Caco-2 (cell line): Measurements from ENCODE around the gene DPH1. TPM values are rescaled to one million over a fixed set of nuclear protein-coding genes. Genes with fewer than 3 reads are reported as not detected.

Source experiments
- BruUV-seq: library from RNA; stranded (reverse); fragments of 400-500 nt; replicated peaks from 2 replicates; lab custom pipeline; 2021; lab: Mats Ljungman, UMichigan
- CTCF ChIA-PET: fragments of 300-600 bp; sonication (Branson Sonifier 250); formaldehyde crosslinking; loops from one replicate; lab custom pipeline; 2022; ENCODE audit warnings: antibody characterized with exemption; lab: Charles Lee
- POLR2A ChIA-PET: fragments of 300-600 bp; sonication (Branson Sonifier 250); formaldehyde crosslinking; loops from one replicate; lab custom pipeline; 2022; ENCODE audit warnings: antibody characterized with exemption; lab: Charles Lee
- DNase-seq, 2 experiments: peaks; one replicate each; pipeline versions ENCODE4 v3.0.0 to v3.0.0-alpha.2; 2020 to 2022
- H3K27me3 ChIP-seq: replicated peaks from 2 replicates; pipeline ENCODE4 v1.6.0; 2011; ENCODE audit warnings: low read length; ENCODE audit not compliant: control insufficient read depth, insufficient read depth
- H3K36me3 ChIP-seq: 2 replicates; pipeline ENCODE4 v1.5.1; 2011; ENCODE audit warnings: low read length; ENCODE audit not compliant: control insufficient read depth, insufficient read depth
- H3K4me1 ChIP-seq: fragments of 250-450 bp; sonication (Bioruptor Pico); 2 replicates; pipeline ENCODE4 v1.5.1; 2020; ENCODE audit warnings: mild to moderate bottlenecking
- H3K4me3 ChIP-seq: 2 replicates; pipeline ENCODE4 v1.5.1; 2011; ENCODE audit warnings: low read depth, mild to moderate bottlenecking, control low read depth, low read length
- H3K9me3 ChIP-seq: fragments of 250-450 bp; sonication (Bioruptor Pico); 2 replicates; pipeline ENCODE4 v1.5.1; 2020; ENCODE audit warnings: mild to moderate bottlenecking, moderate library complexity
- H3K27ac Mint-ChIP-seq: one replicate; pipeline ENCODE4 v1.8.0; 2022; ENCODE audit warnings: mixed read lengths; ENCODE audit not compliant: unreplicated experiment
- H3K27me3 Mint-ChIP-seq: one replicate; pipeline ENCODE4 v1.8.0; 2022; ENCODE audit warnings: mixed read lengths; ENCODE audit not compliant: insufficient read depth, unreplicated experiment
- H3K36me3 Mint-ChIP-seq: one replicate; pipeline ENCODE4 v1.8.0; 2022; ENCODE audit warnings: mild to moderate bottlenecking, mixed read lengths; ENCODE audit not compliant: insufficient read depth, unreplicated experiment
- H3K4me1 Mint-ChIP-seq: one replicate; pipeline ENCODE4 v1.8.0; 2022; ENCODE audit warnings: low read depth, mixed read lengths; ENCODE audit not compliant: unreplicated experiment
- H3K4me3 Mint-ChIP-seq: one replicate; pipeline ENCODE4 v1.8.0; 2022; ENCODE audit warnings: mild to moderate bottlenecking, moderate library complexity, mixed read lengths; ENCODE audit not compliant: unreplicated experiment
- H3K9me3 Mint-ChIP-seq: one replicate; pipeline ENCODE4 v1.8.0; 2022; ENCODE audit warnings: mixed read lengths; ENCODE audit not compliant: unreplicated experiment
- intact Hi-C: fragments of 100-400 bp; cut with micrococcal nuclease; formaldehyde crosslinking; loops from one replicate; pipeline ENCODE4 v1.10.0; 2022; ENCODE audit not compliant: unreplicated experiment
- total RNA-seq: library from RNA; stranded (reverse); gene quantifications from 2 replicates; pipeline ENCODE4 v1.2.3, GENCODE V29; 2022
- TF ChIP-seq, protein P1 (sequence below), 2 experiments: fragments of 200-600 bp in 1 of 2; IDR thresholded peaks; 1 replicate in 1 of 2; 2 replicates in 1 of 2; pipeline versions ENCODE4 v1.5.1 to v1.8.0; 2011 to 2022; ENCODE audit warnings: antibody characterized with exemption in 1 of 2, control low read depth in 1 of 2, inconsistent platforms in 1 of 2, low read depth in 1 of 2, low read length in 1 of 2, mild to moderate bottlenecking in 1 of 2, moderate library complexity in 1 of 2; ENCODE audit not compliant: insufficient read depth in 1 of 2, severe bottlenecking in 1 of 2, unreplicated experiment in 1 of 2

The DPH1 gene
- total RNA-seq, 1 experiment from 2014 or later, result 52.0 TPM

GRCh38 chr17:1995321-1995892, 34.5 kb upstream of the DPH1 start:
- intact Hi-C loops, result no loop called here
- no peaks in the 10 kb centered on the region for H3K9me3 Mint-ChIP-seq
- no TSS peak for BruUV-seq
- H3K4me1 Mint-ChIP-seq, result peaks cover 33% of the 10 kb centered on the region
- no peaks in the 10 kb centered on the region for H3K27me3 Mint-ChIP-seq
- ChIA-PET POLR2A (no interaction called here), CTCF (interaction anchor here (0.9 to 2.1 kb wide), 3 partner anchors 19 to 87 kb away, joined by 3 to 13 read pairs (median 3); partner anchors contain the start of gene RTN4RL1)
- peak; percentile 53 to 72 for DNase-seq
- no peaks in the 10 kb centered on the region for H3K36me3 ChIP-seq
- peaks cover 5% of the 10 kb centered on the region for H3K36me3 Mint-ChIP-seq
- peak overlapping the region; percentile 68 for H3K4me3 Mint-ChIP-seq
- peaks cover 59% of the 10 kb centered on the region for H3K4me1 ChIP-seq
- H3K9me3 ChIP-seq, result no peaks in the 10 kb centered on the region
- TF ChIP-seq, protein P1, sequence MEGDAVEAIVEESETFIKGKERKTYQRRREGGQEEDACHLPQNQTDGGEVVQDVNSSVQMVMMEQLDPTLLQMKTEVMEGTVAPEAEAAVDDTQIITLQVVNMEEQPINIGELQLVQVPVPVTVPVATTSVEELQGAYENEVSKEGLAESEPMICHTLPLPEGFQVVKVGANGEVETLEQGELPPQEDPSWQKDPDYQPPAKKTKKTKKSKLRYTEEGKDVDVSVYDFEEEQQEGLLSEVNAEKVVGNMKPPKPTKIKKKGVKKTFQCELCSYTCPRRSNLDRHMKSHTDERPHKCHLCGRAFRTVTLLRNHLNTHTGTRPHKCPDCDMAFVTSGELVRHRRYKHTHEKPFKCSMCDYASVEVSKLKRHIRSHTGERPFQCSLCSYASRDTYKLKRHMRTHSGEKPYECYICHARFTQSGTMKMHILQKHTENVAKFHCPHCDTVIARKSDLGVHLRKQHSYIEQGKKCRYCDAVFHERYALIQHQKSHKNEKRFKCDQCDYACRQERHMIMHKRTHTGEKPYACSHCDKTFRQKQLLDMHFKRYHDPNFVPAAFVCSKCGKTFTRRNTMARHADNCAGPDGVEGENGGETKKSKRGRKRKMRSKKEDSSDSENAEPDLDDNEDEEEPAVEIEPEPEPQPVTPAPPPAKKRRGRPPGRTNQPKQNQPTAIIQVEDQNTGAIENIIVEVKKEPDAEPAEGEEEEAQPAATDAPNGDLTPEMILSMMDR (IDR thresholded peaks at IDR 0.05; ENCODE audit: insufficient read depth in 1 of 2, low read depth in 1 of 2, low read length in 1 of 2, severe bottlenecking in 1 of 2, unreplicated experiment in 1 of 2), result no peak
- no peaks in the 10 kb centered on the region for H3K27me3 ChIP-seq
- peak overlapping the region; percentile 79 for H3K27ac Mint-ChIP-seq
- no peak overlapping the region; the same call in 1 of the 2 replicates for H3K4me3 ChIP-seq

DNA sequence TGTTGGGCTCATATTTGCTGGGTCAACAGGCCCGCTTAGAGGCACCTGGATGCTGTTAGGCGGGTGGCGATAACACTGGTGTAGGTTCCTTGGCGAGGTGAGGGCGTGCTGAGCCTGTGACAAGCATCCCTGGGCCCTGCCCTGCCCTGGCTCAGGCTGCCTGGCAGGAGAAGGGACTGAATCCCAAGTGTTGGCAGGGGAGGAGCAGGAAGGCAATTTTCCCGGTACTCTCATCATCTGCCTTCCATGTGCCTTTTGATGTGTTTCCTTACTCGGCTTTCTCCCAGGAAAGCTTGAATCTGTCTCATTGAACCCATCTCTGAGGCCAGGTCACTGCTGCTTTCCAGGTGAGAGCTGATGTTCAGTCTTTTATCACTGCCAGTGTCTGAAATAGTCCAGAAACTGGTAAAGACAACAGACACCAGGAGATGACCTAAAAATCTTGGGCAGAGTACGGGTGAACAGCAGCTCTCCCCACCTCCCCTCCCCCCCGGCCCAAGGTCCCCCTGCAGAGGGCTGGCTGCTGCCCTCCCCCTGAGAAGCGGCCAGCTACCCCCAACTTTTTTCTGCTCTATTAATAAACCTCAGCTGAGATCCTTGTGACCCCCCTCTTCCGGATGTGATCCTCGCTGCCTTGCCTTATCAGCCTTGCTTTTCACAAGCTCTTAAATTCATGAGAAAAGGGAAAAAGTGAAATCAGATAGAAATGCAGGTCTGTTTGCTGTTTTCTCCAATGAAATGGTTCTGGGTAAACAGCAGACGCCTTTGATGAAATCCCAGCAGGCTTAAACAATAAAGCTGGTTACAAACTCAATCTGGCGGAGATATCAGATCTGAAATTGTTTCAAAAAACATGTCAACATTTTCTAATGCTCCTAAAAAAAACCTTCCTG, 33.8 kb upstream of the DPH1 start:
- TSS peak; percentile 35 for BruUV-seq
- Histone ChIP-seq H3K36me3 (no peaks in the 10 kb centered on the region), H3K4me1 (peaks cover 59% of the 10 kb centered on the region), H3K27me3 (no peaks in the 10 kb centered on the region), H3K4me3 (no peak overlapping the region; the same call in 1 of the 2 replicates), H3K9me3 (no peaks in the 10 kb centered on the region)
- no peaks in the 10 kb centered on the region for H3K9me3 Mint-ChIP-seq
- H3K27me3 Mint-ChIP-seq, result no peaks in the 10 kb centered on the region
- peaks cover 33% of the 10 kb centered on the region for H3K4me1 Mint-ChIP-seq
- ChIA-PET POLR2A (no interaction called here), CTCF (interaction anchor here (0.7 to 2.1 kb wide), 4 partner anchors 16 to 87 kb away, joined by 3 to 13 read pairs (median 4); partner anchors contain the start of gene RTN4RL1)
- DNase-seq, result no peak
- TF ChIP-seq, protein P1 (IDR thresholded peaks at IDR 0.05; ENCODE audit: insufficient read depth in 1 of 2, low read depth in 1 of 2, low read length in 1 of 2, severe bottlenecking in 1 of 2, unreplicated experiment in 1 of 2), result no peak
- intact Hi-C loops, result no loop called here
- H3K27ac Mint-ChIP-seq, result peak overlapping the region; percentile 79
- H3K36me3 Mint-ChIP-seq, result no peaks in the 10 kb centered on the region
- H3K4me3 Mint-ChIP-seq, result peak overlapping the region; percentile 68

- TF ChIP-seq, protein P1 (IDR thresholded peaks at IDR 0.05; ENCODE audit: insufficient read depth in 1 of 2, low read depth in 1 of 2, low read length in 1 of 2, severe bottlenecking in 1 of 2, unreplicated experiment in 1 of 2), result no peak
Observed at GRCh38 chr17:1996800-1997288, 33.1 kb upstream of the DPH1 start.

More at GRCh38 chr17:1996800-1997288, 33.1 kb upstream of the DPH1 start:
- Histone ChIP-seq H3K27me3 (no peaks in the 10 kb centered on the region), H3K9me3 (no peaks in the 10 kb centered on the region), H3K4me1 (peaks cover 59% of the 10 kb centered on the region), H3K36me3 (no peaks in the 10 kb centered on the region), H3K4me3 (no peak overlapping the region)
- BruUV-seq, result TSS peak; percentile 91
- H3K27ac Mint-ChIP-seq, result peak overlapping the region; percentile 79
- ChIA-PET CTCF (interaction anchor here (0.7 to 2.1 kb wide), 2 partner anchors 17 to 29 kb away, joined by 4 to 13 read pairs; partner anchors contain the start of gene RTN4RL1), POLR2A (no interaction called here)
- peaks cover 33% of the 10 kb centered on the region for H3K4me1 Mint-ChIP-seq
- intact Hi-C loops, result no loop called here
- no peaks in the 10 kb centered on the region for H3K9me3 Mint-ChIP-seq
- H3K4me3 Mint-ChIP-seq, result peak overlapping the region; percentile 58
- H3K27me3 Mint-ChIP-seq, result no peaks in the 10 kb centered on the region
- no peak for DNase-seq
- H3K36me3 Mint-ChIP-seq, result no peaks in the 10 kb centered on the region
